Tibial nerve (tissue), 4 donors: Measurements from ENCODE around the gene MBP. TPM values are rescaled to one million over a fixed set of nuclear protein-coding genes. Genes with fewer than 3 reads are reported as not detected.

ENCODE experiments used
- DNase-seq, 2 donors: peaks; one replicate each; pipeline ENCODE4 v3.0.0-alpha.2; 2019; ENCODE audit warnings: low spot score in 2 of 2
- H3K27ac ChIP-seq, 4 donors: fragments of 200-600 bp; sonication (generic) in 3 of 4; one replicate each; pipeline ENCODE4 v1.5.1; 2017 to 2019; ENCODE audit warnings: mild to moderate bottlenecking in 1 of 4
- H3K27me3 ChIP-seq, 2 donors: fragments of 200-600 bp; sonication (generic) in 1 of 2; one replicate each; pipeline versions ENCODE4 v1.5.1 to v1.6.0; 2017 to 2019
- H3K36me3 ChIP-seq, 3 donors: fragments of 200-600 bp; sonication (generic); one replicate each; pipeline ENCODE4 v1.5.1; 2018 to 2019
- H3K4me1 ChIP-seq, 4 donors: fragments of 200-600 bp; sonication (generic) in 3 of 4; one replicate each; pipeline ENCODE4 v1.5.1; 2017 to 2019
- H3K4me3 ChIP-seq, 4 donors: fragments of 200-600 bp; sonication (generic) in 3 of 4; one replicate each; pipeline ENCODE4 v1.5.1; 2017 to 2019; ENCODE audit warnings: mild to moderate bottlenecking in 1 of 4, moderate library complexity in 1 of 4
- H3K9me3 ChIP-seq, 4 donors: fragments of 200-600 bp; sonication (generic) in 3 of 4; one replicate each; pipeline ENCODE4 v1.5.1; 2017 to 2019
- CTCF ChIP-seq, 5 experiments: fragments of 200-600 bp in 3 of 5; fragments of 450-650 bp in 2 of 5; sonication (generic) in 3 of 5; IDR thresholded peaks; one replicate each; pipeline ENCODE4 v1.5.1; 2016 to 2019; ENCODE audit warnings: antibody characterized with exemption in 5 of 5, mild to moderate bottlenecking in 3 of 5, moderate library complexity in 2 of 5
- EP300 ChIP-seq, 2 donors: sonication (generic); formaldehyde crosslinking; IDR thresholded peaks; one replicate each; pipeline ENCODE4 v1.6.1; 2017; ENCODE audit warnings: antibody characterized with exemption in 2 of 2, mild to moderate bottlenecking in 1 of 2
- POLR2A ChIP-seq, 2 donors: fragments of 450-650 bp; IDR thresholded peaks; one replicate each; pipeline ENCODE4 v1.6.1; 2017; ENCODE audit warnings: antibody characterized with exemption in 2 of 2, mild to moderate bottlenecking in 2 of 2, moderate library complexity in 2 of 2
- WGBS, 2 donors: methylation state at CpG; one replicate each; pipeline ENCODE4 v1.1.5; 2018; 5-methylcytosine and 5-hydroxymethylcytosine counted together
- total RNA-seq, 4 donors: library from RNA; depleted of rRNA; stranded (reverse); fragments of >200 nt; gene quantifications; one replicate each; pipeline ENCODE4 v1.1.0, GENCODE V29; 2016

MBP gene
- total RNA-seq, 4 donors from 2014 or later = 831 to 1,485 (median 1,405) TPM

GRCh38 chr18:77108821-77109647, 23.5 kb downstream of the MBP start:
- TF ChIP-seq EP300 (IDR thresholded peaks at IDR 0.05) (peak in 1 of 2 donors; percentile 62), POLR2A (IDR thresholded peaks at IDR 0.05) (no peak)
- H3K9me3 ChIP-seq = no peaks in the 10 kb centered on the region

DNA sequence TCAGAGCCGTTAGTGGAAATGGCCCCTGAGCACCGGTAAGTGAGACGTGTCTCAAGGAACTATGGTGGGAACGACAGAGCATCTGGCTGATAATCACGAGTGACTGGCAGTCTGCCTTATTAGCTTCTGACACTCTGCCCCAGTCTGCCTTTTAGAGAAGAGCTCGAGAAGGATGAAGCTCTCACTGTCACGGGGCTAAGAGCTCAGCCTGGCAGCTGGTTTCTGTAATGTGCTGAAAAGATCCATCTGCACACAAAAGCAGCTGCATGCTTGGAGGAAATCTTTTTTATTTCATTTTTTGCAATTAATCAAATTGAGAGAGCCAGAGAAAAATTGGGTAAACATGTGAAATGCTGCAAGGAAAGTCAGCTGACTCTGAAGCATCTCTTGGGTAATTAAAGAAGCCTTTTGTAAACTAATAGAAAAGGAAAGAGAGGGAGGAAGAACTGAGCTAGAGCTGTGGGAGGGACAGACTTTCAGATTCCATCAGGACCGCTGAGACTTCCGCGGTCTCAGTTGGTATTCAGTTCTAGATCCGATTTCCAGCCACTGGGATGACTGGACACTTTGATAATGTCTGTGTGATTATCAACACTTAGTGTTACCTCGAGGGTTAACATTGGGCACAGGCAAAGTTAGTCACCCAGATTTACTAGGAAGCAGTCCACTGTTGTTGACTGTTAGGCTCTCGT, 24.4 kb downstream of the MBP start:
- DNase-seq = peak in 1 of 2 donors; percentile 74
- Histone ChIP-seq H3K36me3 (no peaks in the 10 kb centered on the region), H3K27ac (peak overlapping the region in 3 of 4 donors; percentile 72 to 80 (median 75)), H3K9me3 (no peaks in the 10 kb centered on the region), H3K27me3 (no peaks in the 10 kb centered on the region), H3K4me1 (peaks cover 0 to 64% (median 44%) of the 10 kb centered on the region in 4 donors), H3K4me3 (peak overlapping the region in 2 of 4 donors; percentile 7 to 14)
- TF ChIP-seq POLR2A (IDR thresholded peaks at IDR 0.05) = no peak
- TF ChIP-seq EP300 (IDR thresholded peaks at IDR 0.05) = peak; percentile 55 to 75
- TF ChIP-seq CTCF (IDR thresholded peaks at IDR 0.05) = no peak
- 9 to 12% methylated on average over 13 of the region's 13 CpGs for WGBS, 2 donors

More at GRCh38 chr18:77108821-77109647, 23.5 kb downstream of the MBP start:
- peak overlapping the region in 3 of 4 donors; percentile 72 to 80 (median 75) for H3K27ac ChIP-seq
- H3K4me1 ChIP-seq = peaks cover 0 to 59% (median 40%) of the 10 kb centered on the region in 4 donors
- DNase-seq = no peak
- 63% methylated on average over 7 of the region's 7 CpGs for WGBS, 2 donors
- no peaks in the 10 kb centered on the region for H3K36me3 ChIP-seq
- H3K27me3 ChIP-seq = no peaks in the 10 kb centered on the region
- no peak overlapping the region for H3K4me3 ChIP-seq

DNA sequence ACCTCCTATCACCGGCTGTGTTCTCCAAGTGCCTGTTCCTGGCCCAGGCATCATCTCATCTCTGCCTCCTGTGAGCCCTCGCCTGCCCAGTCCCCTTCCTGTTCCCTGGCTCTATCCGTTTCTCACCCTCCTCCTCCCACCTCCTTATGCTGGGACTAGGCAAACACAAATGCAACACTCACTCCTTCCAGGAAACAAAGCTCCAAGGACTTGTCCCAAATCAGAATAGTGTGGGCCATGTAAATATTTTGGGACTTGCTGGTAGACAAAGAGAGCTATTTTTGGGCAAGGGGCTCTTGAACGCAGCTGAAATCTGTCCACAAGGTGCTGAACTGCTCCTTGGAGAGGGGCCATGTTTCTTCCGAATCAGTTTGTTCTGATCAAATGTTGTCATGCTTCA, 25.3 kb downstream of the MBP start:
- H3K36me3 ChIP-seq = no peaks in the 10 kb centered on the region
- H3K4me3 ChIP-seq = no peak overlapping the region
- TF ChIP-seq EP300 (IDR thresholded peaks at IDR 0.05) (no peak), POLR2A (IDR thresholded peaks at IDR 0.05) (no peak), CTCF (IDR thresholded peaks at IDR 0.05) (no peak)
- peaks cover 0 to 72% (median 49%) of the 10 kb centered on the region in 4 donors for H3K4me1 ChIP-seq
- H3K9me3 ChIP-seq = no peaks in the 10 kb centered on the region
- WGBS, 2 donors = 58 to 69% methylated on average over 5 of the region's 5 CpGs
- H3K27ac ChIP-seq = peak overlapping the region in 3 of 4 donors; percentile 72 to 80 (median 75)
- H3K27me3 ChIP-seq = no peaks in the 10 kb centered on the region
- DNase-seq = no peak

GRCh38 chr18:77106331-77106730, 26.3 kb downstream of the MBP start:
- 80 to 83% methylated on average over 15 of the region's 15 CpGs for WGBS, 2 donors
- no peak overlapping the region for H3K4me3 ChIP-seq
- TF ChIP-seq EP300 (IDR thresholded peaks at IDR 0.05) (no peak), POLR2A (IDR thresholded peaks at IDR 0.05) (no peak), CTCF (IDR thresholded peaks at IDR 0.05) (no peak)

DNA sequence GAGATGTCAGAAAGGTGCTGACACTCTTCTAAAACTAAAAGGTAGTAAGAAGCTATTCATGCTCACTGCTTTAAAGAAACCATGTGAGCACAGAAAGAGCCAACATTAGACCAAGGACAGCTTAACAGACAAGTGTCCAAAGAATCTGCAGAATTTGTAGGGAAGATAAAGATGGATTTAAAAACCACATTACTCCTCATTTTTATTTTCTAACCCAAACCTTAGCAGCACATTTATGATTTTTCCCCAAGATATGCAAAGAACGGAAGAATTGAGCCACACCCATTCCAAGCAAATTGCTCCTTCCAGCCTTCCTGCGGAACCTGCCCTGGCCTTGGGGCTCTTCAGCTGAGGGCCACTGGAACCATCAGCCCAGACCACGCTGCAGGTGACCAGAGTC, 26.9 kb downstream of the MBP start:
- H3K36me3 ChIP-seq = no peaks in the 10 kb centered on the region
- 81 to 91% methylated on average over 3 of the region's 3 CpGs for WGBS, 2 donors
- H3K4me1 ChIP-seq = peaks cover 0 to 88% (median 64%) of the 10 kb centered on the region in 4 donors
- H3K27me3 ChIP-seq = no peaks in the 10 kb centered on the region
- no peak overlapping the region for H3K4me3 ChIP-seq
- no peak for DNase-seq
- H3K27ac ChIP-seq = peak overlapping the region in 2 of 4 donors; percentile 6 to 47
- TF ChIP-seq EP300 (IDR thresholded peaks at IDR 0.05) = no peak
- no peak for TF ChIP-seq CTCF (IDR thresholded peaks at IDR 0.05)
- no peak for TF ChIP-seq POLR2A (IDR thresholded peaks at IDR 0.05)
- no peaks in the 10 kb centered on the region for H3K9me3 ChIP-seq

More at GRCh38 chr18:77106331-77106730, 26.3 kb downstream of the MBP start:
- H3K9me3 ChIP-seq = no peaks in the 10 kb centered on the region
- peak overlapping the region in 2 of 4 donors; percentile 6 to 47 for H3K27ac ChIP-seq
- H3K36me3 ChIP-seq = no peaks in the 10 kb centered on the region
- no peaks in the 10 kb centered on the region for H3K27me3 ChIP-seq
- DNase-seq = no peak
- H3K4me1 ChIP-seq = peaks cover 0 to 81% (median 58%) of the 10 kb centered on the region in 4 donors
